Measurements from ENCODE around the gene TOB2.
A peak's percentile ranks its signal among the peaks of the same experiment; 100 is the strongest.
"Not testable (repeated sequence)": the region's sequence is repeated elsewhere in the genome, so short reads cannot be mapped to it uniquely, and the experiment has no call there.

The TOB2 gene

DNA sequence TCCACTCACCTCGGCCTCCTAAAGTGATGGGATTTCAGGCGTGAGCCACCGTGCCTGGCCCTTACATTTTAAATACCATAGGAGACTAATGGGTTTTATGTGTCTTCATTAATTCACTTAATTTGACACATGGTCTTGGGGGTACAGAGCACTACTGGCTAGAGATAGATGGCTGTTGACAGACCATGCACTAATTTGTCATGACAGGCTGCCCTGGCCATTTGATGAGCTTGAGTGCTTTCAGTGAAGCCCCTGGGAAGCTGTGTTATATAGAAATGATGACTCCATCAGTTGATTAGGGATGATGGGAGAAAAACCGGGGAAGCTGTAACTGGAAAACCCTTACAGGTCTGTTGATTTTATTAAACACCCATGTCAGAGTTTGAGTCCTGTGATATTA lies 15.3 kb upstream of the TOB2 start:
- DNase-seq = no peak

DNA sequence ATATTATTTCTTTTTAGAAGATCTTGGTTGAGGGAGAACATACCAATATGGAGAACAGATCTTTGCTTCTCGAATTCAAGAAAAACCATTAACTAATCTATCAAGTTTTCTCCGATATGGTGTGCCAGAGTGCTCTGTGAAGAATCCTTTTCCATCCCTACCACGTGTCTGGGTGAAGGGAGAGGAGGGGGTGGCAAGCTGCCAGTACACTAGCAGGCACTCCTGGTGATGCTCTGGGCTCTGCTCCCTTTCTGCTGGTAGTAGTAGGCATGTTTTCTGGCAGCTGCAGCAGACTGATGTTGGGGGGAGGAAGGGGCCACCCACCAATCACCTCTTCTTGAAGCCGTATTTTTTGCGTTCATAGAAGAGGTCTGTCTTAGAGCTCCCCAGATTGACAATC lies 13.5 kb upstream of the TOB2 start:
- peak; percentile 63 for DNase-seq

DNA sequence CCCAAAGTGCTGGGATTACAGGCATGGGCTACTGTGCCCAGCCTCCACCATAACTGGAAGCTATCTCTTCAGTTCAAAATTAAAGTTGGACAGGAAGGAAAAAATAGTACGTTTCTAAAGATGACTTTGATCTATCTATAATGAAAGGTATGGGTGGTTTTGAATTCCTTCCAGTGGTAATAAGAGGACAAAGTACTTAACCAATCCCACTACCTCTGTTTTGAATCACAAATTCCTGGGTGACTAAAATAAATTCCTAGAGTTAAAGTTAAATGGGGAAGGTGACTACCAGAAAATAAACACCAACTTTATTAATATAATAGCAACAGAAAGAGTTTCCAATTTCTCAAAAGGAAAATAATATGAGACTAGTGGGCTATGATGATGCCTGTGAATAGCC lies 12.8 kb upstream of the TOB2 start:
- DNase-seq = no peak

DNA sequence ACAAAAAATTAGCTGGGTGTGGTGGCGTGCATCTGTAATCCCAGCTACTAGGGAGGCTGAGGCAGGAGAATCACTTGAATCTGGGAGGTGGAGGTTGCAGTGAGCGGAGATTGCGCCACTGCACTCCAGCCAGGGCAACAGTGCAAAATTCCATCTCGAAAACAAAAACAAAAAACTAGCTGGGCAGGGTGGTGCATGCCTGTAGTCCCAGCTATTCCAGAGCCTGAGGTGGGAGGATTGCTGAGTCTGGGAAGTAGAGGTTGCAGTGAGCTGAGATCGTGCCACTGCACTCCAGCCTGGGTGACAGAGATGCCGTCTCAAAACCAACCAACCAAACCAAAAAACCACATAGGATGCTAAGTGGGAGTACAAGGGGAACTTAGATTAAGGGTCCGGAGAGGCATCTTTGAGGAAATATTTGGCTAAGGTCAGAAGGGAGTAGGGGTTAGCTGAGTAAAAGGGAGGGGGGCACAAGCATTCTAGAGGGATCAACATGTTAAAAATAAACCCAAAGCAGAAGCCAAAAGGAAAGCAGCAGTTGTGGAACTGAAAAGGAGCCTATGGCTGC lies 11.6 kb upstream of the TOB2 start:
- no peak for DNase-seq

DNA sequence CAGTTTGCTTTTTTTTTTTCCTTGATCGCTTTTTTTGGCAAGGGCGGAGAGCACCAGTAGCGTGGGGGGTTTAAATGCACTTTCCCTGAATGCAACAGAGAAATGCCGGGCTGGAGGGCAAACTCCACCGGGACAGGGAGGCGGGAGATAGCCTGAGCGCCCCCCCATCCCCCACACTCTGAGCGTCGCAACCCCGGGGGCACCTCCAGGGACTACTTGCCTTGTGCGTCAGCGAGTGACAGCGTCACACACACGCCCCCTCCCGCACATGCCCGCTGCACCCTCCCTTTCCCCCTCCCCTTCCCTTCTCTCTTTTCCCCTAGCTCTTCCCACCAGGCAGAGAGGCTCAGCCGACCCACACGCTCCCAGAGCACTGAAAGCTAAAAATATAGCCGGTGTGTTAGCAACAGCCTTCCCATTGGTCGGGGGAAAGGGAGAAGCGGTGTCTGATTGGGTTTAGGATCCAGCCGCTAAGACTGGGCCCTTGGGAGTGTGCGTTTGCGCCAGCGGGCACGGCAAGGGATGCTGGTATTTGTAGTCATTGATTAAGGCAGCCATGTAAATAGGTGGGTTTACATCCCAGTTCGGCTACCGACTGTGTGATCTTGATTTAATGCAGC lies 1.7 kb upstream of the TOB2 start:
- peak; percentile 99 for DNase-seq

DNA sequence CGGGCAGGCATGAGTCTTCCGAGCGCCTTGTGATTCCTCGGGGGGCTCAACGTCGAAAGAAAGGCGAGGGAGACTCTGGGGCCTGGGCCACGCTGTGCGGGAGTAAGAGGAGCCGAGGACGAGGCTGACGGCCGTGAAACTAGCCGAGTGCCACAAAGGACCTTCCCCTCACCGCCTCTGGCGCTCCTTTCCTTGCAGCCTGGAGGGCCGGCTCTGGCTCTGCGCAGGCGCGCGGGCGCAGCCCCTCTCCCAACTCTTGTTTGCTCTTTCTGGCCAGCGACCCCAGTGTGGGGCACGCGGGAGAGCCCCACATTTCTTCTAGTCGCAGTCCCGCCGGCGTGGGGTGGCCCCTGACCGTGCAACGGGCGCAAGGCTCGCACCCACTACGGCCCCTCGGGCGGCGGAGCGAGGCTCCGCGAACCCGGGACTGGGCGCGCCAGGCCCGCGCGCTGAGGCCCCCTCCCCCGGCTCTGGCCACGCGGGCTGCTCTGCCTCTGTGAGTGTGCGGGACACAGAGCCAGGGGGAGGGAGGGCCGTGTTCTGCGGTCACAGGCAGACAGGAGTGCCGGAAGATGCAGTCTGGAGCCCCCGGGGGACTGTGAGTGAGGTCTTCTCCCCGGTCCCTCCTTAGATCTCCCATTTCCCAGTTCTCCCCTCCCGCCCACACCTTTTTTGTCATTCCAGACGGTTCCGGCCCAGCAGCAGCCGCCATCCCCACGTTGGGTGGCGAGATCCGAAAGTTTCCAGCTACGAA lies 1.0 kb upstream of the TOB2 start:
- DNase-seq = peak; percentile 66

DNA sequence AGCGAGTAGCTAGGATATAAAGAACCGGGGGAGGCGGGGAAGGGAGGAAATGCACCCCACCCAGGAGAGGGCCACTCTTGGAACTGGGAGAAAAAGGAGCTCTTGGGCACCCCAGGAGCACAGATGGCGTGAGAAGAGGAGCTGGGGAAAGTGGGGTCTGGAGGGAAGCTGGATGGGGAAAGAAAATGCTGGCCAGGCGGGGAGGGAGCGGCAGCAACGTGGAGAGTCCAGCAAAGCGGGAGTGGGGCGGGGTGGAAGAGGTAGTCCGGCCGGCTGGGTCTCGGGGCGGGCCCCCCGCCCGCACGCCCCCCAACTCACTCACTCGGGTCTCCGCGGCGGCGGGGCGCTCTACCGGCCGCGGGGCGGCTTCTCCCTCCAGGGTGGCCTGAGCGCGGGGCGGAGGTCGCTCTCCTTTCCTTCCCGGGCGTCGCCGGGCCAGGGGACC lies 522 bp downstream of the TOB2 start:
- no peak for DNase-seq

DNA sequence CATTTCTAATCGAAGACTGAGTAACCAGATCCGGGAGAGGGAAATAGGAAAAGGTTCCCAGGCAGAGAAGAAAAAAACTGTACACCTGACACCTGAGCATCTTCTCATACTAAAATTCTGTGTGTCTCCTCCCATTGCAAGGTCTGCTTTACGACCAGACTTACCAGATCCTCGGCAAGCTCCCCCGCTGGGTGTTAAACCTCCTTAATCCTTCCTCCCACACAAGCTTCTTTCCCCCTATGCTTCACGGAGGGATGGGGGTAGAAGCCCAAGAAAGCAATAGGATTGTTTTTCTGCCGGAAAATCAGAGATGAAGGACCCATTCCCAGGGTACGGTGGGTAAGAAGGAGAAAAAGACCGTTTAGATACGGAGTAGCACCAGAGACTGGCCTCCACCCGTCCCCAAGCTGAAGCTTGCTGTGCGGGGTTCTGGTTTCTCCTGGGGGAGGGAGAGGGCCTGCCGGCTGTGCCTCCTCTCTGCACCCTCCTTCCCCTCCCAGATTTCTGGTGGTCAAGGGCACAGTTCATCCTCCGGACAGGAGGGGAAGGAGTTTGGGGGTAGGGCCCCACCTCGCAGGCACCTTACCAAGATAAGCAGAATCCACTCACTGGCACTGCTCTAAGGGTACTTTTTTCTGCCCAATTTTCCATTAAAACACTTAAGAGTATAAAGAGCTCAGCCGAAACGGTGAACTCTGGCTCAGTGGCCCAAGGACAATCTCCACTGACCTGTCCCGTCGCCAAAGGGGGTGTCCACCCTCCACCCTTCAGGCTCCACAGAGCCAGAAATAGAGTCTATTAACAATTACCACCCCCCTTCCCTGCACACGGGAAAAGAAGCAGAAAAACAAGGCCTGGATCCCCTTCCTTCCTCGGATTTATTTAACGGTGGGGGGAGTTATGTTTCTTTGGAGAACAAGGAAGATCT lies 1.2 kb downstream of the TOB2 start:
- DNase-seq = peak; percentile 38

DNA sequence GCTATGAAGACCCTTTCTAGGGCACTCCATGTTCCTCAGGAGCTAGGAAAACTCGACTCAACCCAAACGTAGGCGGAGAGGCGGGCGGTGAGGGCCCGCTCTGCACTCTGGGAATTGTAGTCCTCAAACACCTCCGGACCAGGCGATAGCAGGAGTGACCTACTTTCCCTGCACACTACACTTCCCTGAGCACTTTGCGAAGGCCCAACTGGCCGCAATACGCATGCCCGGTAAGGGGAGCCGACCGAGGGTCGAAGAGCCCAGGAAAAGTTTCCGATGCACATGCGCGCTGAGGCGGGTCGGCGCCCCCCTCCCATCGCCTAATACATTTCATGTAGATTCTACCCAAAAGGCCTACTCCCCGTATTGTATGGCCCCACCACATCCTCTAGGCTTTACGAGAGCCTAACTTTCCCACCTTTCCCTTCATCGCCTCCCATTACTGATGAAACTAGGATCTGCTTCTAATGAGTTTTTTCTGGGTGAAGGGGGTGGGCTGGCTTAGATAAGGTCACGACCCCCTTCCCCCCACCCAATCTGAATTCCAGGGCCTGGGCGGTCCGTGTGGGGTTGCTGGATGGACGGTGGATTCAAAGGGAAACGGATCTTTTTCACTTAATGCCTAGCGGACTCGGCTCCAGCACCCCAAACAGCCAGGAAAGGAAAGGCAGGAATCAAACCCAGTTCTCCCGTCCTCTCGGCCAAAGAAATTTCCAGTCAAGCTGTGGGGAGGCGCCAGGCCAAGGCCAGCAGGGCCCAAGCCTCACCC lies 2.1 kb downstream of the TOB2 start:
- DNase-seq = peak; percentile 90

DNA sequence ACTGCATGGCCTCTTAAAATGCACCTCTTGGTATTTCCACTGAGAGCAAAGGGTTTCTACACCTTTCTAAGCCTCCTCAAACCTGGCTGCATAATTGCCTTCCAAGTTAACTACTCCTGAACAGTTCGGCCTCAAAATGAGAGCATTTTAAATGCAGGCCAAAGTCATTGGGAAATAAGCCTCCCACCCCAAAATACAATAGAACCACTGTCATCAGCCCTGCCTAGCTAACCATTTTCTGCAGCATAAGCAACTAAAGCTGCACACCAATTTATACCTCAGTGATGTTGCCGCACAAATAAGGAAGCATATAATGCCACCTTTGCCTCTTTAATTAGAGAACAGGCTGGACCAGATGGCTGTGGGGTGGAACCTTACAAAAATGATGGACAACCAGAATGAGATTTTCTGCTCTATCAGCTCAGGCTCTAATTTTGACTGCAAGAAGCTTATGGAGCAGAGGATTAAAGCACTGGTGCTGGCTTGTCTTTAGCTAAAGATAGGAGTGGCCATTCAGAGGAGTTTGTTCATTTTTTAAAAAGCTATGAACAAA lies 4.3 kb downstream of the TOB2 start:
- peak; percentile 62 for DNase-seq

DNA sequence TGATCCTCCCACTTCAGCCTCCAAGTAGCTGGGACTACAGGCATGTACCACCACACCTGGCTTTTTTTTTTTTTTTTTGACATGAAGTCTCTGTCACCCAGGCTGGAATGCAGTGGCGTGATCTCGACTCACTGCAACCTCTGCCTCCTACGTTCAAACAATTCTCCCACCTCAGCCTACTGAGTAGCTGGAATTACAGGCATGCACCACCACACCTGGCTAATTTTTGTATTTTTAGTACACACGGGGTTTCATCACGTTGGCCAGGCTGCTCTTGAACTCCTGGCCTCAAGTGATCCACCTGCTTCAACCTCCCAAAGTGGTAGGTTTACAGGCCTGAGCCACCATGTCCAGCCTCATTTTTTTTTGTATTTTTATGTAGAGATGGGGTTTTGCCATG lies 6.1 kb downstream of the TOB2 start:
- not testable (repeated sequence) for DNase-seq

DNA sequence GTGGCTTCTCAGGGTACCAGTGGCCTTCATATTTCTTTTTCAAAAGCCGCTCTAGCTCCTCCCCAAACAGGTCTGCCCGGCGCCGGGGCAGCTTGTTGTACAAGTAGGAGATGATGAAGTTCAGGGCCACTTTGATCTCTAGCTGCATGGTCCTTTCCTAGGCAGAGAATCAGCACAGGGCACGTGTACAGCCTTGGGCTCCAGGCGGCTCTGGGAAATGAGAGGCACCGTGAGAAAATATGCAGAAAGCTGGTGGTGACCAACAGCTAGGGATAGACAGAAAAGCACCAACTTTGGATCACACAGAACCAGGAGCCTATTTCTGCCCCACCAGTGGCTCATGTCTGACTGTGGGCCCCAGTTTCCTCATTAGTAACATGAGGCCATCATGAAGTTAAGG lies 9.4 kb downstream of the TOB2 start:
- DNase-seq = no peak

DNA sequence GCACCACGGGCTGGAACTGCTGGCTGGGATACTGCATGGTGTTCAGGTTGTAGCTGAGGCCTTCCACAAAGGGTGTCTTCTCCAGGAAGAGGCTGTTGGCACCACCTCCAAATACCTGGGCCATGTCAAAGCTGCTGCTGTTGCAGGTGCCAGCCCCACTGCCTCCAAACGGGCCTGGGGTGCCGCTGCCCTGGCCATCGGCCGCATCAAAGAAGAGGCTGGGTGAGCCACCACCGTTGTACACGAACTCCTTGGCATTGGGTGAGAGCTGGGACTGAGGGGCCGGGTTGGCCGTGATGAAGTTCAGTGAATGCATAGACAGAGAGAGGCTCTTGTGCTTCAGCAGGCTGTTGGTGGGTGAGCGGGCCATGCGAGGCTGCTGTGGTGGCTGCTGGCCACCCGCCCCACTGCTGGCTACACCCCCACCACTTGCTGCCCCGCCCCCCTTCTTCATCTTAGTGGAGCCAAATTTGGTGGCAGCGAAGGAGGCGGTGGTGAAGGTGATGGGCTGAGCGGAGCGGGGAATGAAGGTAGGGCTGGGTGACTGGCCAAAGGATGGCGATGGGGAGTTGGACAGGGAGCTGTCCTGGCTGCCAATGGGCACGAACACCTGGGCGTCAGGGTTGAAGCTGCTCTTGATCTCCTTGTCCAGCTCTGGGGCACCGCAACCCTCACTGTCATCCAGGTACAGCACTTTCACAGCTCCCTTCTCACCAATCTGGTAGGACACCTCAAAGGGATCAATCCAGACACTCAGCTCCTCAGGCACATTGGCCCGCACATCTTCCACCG lies 10.1 kb downstream of the TOB2 start:
- no peak for DNase-seq

DNA sequence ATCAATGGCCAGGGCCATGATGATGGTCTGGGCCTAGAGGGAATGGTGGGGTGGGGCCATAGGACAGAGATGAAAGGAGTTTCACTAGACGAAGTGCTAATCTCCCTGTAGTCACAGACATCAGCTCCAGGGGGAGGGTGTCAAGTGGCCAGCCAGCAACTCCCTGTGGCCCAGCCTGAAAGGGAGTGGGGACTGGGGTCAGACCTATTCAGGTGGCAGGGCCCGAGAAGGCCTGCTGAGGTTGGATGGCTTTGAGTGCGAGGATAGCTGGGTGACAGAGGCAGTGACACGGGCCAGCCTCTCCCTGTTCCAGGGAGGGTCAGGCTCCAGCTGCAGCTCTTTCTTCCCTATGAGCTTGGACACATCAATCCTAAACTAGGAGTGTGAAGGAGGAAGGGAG lies 11.0 kb downstream of the TOB2 start:
- DNase-seq = no peak

DNA sequence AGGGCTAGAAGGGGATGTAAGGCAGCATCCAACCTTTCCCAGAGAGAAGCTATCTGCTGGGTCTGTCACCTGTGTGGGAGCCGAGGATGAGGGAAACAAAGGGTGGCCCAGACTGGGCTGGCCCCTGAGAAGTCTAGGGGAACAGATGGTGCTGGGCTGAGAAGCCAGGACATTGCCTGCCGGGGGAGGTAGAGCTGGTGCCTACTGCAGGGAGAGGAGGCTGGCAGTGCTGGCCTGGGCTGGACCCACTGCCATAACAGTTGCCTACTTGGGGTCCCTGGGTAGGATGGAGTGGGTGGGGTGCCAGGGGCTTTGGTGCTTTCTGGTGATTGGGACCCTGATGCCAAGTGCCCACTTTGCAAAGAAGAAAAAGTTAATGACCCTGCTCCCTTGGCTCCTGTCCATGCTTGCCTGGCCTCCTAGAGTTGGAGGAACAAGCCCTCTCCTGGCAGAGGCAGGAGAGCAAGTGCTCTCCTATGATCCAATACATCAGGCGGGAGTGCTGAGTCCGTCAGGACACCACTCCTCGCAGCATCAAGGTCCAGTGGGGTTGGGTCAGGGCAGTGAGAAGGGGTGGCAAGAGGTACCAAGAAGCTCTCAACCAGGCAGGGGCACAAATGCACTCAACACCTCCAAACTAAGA lies 12.1 kb downstream of the TOB2 start:
- DNase-seq = peak; percentile 26

DNA sequence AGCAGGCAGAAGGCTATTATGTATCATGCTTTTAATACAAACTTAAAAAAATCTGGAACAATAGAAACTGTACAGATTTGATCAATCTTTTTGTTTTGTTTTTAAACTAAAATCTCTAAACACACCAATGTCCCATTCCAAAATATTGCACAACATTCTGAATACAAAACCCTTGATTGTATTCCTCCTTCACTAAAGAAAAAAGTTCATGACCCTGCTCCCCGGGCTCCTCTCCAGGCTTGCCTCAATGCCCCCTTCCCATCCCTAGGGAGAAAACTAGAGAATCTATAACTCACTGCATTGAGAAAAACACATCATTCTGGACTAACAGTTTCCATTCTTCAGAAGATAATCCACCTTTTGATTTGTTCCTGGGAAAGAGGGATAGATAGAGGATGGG lies 13.1 kb downstream of the TOB2 start:
- not testable (repeated sequence) for DNase-seq

DNA sequence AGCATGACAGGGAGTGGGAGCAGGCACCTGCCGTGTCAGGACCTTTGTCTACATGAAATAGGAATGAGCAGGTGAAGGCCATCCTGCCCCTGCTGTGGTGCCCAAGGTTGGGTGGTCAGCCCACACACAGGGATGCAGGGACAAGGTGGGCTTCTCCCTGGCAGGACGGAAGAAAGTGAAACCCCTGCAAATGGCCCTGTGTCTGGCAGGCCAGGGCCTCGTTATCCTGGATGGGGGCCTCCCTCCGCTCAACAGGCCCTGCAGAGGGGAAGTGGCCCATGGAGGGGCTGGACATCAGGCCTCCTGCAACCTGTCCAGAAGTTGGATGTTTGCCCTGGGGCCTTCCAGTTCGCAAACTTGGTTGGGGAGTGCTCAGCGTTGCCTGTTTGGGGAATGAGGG lies 14.9 kb downstream of the TOB2 start:
- DNase-seq = no peak

DNA sequence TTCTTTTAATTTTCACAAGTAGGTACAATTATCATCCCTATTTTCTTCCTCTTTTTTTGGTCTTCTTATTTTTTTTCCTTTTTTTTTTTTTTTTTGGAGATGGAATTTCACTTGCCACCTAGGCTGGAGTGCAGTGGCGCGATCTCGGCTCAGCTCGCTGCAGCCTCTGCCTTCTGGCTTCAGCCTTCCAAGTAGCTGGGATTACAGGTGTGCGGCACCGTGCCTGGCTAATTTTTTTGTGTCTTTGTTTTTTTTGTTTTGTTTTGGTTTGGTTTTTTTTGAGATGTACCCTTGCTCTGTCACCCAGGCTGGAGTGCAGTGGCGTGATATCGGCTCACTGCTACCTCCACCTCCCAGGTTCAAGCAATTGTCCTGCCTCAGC lies 16.7 kb downstream of the TOB2 start:
- no peak for DNase-seq

DNA sequence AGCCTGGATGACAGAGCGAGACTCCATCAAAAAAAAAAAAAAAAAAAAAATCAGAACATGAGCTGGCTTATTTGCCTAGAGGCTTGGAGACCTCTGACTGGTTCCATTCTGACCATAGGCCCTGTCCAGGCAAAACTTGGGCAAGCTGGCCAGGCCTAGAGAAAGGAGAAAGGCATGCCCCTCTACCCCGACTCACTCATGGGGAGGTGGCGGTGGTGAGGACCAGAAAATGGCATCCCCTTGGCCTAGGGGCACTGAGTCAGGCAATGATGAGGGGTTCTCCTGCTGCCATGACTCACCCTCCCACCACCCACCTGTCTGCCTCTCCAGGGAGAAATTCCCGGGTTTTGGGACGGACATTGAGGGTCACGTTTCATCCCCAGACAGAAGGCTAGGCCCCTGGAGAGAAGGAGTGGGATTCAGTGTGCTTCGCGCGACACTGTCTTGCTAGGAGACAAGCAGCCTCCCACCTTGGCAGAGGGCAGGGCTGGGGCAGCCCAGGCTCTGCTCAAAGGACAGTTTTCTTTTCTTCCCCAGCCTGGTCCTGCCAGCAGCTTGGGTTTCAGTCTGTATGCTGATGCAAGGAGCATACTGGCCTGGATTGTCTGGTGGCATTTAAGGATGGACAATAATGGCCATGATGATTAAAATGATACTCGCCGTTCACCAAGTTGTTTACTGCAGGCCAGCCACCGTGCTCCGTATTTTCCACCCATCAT lies 17.2 kb downstream of the TOB2 start:
- peak; percentile 41 for DNase-seq

Measured in midbrain (tissue), 1 donor.